Suppressor macrophage treated with lipopolysaccharide for 1 hour (primary cell): ENCODE results near the gene ARHGAP8.
A peak's percentile ranks its signal among the peaks of the same experiment; 100 is the strongest.

Experiments used
- DNase-seq, 3 donors: peaks; one replicate each; pipeline ENCODE4 v3.0.0-alpha.2; 2020 to 2022

ARHGAP8 gene

DNA sequence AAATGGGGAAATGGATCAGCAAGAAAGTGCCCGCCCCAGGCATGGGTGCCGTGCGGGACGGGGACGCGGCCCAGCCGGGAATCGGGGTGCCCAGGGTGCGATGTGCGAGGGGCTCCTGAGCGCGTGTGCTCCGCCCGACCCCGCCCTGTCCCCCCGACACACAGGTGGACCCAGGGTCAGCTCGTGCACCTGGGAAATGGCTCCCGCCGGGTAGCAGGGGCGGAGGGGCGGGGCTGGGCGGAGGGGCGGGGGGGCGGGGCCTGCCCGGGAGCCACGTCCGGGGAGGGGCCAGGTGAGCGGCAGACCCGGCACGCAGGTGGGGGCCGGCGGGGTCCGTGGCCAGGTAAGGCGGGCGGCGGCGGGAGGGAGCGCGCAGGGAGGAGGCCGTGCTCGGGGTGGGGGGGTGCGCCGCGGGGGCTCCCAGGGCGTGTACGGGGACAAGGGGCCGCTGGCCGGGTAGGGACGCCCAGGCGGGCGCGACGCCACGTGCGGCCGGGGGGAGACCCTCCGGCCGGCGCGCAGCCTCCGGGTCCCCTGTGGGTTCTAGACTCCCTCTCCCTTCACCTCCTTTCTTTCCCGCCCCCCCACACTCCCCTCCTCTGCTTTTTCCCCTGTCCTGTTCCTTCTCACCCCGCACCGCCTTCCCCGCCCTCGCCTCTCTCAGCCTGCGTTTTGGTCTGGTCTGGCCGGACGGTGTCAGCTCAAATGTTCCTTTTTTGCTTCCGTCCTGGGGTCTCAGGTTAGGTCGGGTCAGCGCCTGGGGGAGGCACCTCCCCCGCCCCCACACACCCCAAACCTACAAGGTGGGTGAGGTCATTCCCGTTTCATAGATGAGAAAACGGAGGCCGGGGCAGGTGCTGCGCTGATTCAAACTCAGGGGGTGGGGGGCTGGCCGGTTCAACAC is at the start of gene ARHGAP8:
ARHGAP8 (plus strand) TSS at position 291 of the 904 bp plus-strand sequence. CDS start 33,953 bp downstream, outside the sequence.
- no peak for DNase-seq

- no peak for DNase-seq
Observed at GRCh38 chr22:44703255-44703870, 49.0 kb upstream of the ARHGAP8 start.

DNA sequence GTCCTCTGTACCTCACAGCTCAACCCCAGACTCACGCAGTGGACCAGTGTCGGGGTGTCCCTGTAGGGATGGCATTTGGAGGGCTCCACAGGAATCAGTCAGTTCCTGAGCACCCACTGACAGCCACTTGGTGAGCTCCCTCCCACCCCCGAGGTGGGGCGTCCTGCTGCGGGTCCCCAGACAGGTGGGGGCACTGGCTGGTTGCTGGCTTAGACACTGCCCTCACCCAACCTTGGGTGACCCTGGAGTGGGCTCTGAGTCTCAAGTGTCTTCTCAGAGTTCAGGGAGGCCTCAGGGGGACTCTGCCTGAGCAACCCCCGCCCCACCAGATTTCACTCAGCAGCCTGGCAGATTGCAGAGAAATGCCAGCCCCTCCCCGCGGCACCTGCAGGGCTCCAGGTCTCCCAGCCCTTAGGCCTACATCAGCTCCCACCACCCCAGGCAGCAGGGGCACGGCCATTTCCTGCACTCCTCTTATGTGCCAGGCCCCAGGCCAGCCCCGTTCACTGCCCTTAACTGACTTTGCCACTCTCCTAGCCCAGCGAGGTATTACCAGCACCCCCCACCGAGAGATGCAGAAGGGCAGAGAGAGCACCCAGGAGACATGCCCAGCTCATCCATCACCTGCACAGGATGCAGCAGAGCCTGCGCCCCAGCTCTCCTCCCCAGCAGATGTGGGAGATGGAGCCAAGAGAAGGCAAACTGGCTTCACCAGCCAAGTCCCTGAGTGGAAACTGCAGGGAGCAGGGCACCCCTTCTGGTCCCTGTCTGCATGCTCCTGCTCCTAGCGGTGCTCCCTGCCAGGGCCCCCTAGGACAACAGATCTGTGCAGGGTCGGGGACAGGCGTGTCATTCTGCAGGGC is 48.0 kb upstream of the ARHGAP8 start:
- no peak for DNase-seq

DNA sequence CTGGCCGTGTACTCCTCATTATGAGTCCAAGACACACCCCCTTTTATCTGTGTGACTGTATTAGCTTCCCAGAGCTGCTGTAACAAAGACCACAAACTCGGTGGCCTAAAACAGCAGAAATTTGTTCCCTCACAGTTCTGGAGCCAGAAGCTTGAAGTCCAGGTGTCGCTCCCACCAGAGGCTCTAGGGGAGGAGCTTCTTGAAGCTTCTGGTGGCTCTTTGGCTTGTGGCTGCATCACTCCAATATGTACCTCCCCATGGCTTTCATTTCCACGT is 47.4 kb upstream of the ARHGAP8 start:
- DNase-seq = no peak

GRCh38 chr22:44706488-44706887 is 45.9 kb upstream of the ARHGAP8 start:
- DNase-seq = no peak

DNA sequence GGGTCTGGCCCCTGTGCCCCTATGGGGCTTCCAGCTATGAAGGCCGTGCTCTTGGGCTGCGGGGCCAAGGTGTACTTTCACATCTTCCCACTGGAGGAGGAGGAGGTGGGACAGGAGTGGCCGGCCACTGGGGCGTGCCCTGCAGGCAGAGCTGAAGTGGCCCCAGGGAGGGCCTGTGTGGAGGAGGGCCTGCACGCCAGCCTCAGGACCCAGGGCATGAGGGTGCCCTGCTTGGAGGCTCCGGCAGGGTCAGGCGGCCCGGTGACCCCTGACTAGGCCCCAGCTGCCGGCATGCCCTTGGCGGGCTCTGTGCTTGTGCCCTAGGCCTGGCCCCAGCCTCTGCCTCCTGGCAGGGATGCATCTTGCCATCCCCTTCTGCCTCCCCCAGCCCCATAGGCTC is 45.2 kb upstream of the ARHGAP8 start:
- DNase-seq = no peak

DNA sequence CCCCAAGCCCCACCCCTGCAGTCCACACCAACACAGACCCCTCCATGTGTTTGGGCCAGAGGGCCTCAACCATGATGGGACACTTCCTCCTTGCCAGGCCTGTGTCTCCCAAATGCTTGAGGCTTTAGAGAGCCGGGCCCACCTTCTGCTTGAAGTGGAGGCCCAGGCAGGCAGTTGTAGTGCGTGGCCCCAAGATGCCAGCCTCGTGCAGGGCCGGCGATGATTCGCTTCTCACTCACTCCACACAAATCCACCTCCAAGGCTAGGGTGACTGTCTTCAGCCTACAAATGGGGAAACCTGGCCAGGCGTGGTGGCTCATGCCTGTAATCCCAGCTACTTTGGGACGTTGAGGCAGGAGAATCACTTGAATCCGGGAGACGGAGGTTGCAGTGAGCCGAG is 44.6 kb upstream of the ARHGAP8 start:
- no peak for DNase-seq

DNA sequence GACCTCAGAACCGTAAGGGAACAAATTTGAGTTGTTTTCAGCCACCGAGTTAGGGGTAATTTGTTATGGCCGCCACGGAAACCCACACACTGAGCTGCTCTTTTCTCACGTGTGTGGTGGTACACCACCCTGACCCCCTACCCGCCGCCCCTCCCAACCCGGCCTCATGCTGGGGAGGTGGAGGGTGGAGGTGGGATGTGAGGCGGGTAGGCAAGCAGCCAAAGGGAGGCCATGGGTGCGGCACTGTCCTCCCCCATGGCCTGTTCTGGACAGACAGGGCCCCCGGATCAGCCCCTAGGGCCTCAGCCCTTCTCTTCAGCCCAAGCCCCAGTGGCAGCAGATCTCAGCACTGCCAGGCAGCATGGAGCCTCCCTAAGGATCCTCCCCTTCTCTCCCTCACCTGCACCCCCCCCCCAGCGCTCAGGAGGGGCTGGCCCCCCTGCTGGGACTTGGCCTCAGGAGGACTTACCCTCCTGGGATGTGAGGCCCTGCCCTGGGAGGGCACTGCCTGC is 42.4 kb upstream of the ARHGAP8 start:
- no peak for DNase-seq

GRCh38 chr22:44710474-44711240 is 41.7 kb upstream of the ARHGAP8 start:
- peak; percentile 25 to 46 (median 36) for DNase-seq

DNA sequence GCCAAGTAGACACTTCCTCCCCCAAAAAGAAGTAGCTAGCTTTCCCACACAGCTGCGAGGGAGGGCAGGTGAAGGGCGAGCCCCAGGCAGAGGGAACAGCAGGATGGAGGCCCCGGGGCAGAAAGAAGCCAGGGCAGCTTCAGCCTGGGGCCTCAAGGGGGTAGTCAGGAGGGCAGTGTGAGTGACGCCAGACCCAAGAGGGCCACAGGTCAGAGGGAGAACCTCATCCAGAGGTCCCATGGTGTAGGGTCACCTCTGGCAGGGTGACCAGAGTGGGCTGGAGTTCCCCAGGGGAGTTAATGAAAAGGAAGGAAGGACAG is 41.2 kb upstream of the ARHGAP8 start:
- DNase-seq = no peak

DNA sequence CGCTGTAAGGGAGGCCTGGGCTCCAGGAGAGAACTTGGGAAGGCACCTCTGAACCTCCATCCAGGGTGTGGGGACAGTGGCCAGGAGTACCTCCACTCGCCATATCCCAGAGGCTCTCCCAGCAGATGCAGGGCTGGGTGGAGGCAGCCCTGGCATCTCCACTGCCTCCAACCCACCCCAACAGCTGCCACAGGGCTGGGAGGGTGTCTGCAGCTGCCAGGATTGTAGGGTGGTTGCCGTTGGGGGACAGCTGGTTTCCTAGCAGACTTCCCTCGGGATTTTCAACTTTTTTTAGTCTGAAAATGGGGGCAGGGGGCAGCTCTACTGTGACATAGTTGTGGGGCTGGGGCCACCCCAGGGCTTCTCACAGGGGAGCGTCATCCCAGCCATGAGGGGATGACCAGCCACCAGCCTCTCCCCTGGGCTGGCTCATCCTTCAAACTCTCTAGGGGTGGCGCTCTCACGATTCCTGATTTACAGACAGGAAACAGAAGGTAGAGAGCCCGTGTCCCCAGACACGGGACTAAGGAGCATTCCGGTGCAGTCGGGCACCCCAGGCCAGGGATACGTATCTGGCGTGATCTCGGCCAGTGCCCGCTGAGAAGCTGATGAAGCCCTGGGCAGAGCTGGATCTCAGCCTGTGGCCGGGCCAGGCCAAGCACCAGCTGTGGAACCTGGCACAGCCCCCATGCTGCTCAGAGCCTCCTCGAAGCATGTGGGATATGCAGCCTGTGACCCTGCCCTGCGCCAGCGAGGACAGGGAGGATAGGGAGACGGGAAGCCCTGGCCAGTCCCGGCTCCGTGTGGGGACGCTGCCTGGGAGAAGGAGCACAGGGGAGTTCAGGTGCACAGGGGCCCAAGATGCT is 40.5 kb upstream of the ARHGAP8 start:
- no peak for DNase-seq

GRCh38 chr22:44712962-44713361 is 39.4 kb upstream of the ARHGAP8 start:
- no peak for DNase-seq

GRCh38 chr22:44714703-44715350 is 37.5 kb upstream of the ARHGAP8 start:
- no peak for DNase-seq

DNA sequence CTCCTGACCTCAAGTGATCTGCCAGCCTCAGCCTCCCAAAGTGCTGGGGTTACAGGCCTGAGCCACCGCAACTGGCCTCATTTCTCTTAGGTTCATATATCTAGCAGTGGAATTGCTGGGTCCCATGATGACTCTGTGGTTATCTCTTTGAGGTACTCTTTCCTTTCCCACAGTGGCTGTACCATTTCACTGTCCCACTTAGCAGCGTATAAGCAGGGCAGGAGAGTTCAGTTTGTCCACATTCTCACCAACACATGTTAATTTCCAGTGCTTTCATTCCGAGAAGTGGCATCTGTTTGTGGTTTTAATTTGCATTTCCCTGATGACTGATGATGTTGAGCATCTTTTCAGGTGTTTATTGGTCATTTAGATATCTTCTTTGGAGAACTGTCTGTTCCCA is 34.0 kb upstream of the ARHGAP8 start:
- no peak for DNase-seq

DNA sequence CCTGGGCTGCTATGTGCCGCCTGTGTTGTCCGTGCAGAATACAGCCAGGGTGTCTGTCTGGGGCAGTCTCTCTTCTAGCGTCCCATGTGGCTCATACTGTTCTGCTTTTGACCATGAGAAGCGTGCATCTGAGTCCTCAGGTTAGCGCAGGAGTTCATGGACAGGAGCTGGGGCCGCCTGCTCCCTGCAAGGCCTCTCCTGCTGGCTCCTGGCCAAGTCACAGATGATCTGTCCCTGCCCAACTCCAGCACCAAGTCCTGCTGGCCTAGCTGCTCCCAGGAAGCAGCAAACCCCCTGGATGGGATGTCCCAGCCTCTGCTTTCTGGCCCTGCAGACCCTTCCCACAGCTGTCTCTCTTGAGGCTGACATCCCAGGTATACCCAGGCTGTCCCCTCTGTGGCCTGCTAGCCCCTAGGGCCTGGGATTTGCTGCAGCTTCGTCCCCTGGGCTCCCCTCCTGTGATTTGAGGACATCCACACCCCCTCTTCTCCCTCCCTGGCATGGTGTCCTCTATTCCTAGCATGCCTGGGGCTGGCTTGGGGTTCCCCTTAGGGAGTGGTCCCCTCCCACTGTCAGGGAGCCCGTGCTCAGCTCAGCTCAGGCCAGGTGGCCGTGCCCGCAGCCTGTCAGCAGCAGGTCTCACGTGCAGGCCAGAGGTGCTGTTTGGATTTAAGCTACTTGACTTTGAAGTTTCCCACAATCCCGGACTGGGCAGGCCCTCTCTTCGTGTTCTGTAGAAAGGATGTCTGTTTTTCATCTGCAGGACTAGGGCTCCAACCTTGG is 32.6 kb upstream of the ARHGAP8 start:
- DNase-seq = no peak

- DNase-seq = no peak
Observed at GRCh38 chr22:44721213-44721612, 31.2 kb upstream of the ARHGAP8 start.

DNA sequence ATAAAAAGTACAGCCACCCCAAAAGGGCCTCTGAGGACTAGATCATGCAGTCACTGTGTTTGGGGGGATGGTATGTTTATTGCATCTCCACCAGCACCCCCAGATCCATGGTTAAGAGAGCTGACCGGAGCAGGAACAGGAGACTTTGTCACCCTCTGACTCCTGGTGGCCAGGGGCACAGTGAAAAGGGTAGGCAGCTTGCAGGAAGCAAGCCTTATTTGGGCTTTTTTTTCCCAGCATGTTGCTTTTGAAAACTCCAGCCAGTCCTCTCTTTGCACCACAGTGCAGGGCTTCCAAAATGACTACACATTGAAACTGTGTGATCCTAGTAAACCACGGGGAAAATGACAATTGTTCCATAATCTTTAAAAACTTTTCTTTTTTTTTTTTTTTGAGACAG is 29.8 kb upstream of the ARHGAP8 start:
- no peak for DNase-seq

DNA sequence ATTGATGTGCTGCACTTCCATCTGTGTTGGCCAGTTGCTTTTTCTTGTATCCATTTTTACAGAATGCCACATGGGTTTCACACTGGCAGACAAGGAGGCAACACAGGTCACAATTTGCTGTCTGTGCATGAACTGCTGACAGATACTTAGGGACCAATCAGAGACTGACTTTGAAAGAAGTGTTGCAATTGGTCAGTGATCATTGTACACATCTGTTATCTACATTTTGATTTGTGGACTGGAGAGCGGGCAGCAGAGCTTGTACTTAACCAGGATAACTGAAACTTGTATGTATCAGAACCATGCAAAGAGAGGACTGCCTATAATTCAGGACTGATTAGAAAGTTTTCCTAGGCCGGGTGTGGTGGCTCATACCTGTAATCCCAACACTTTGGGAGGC is 28.6 kb upstream of the ARHGAP8 start:
- peak in 2 of 3 donors; percentile 27 to 34 for DNase-seq

- DNase-seq = no peak
Observed at GRCh38 chr22:44724416-44724815, 28.0 kb upstream of the ARHGAP8 start.

- no peak for DNase-seq
Observed at GRCh38 chr22:44724859-44725258, 27.5 kb upstream of the ARHGAP8 start.
